Transverse colon (tissue), 4 donors: ENCODE data around the gene BAIAP2.

ENCODE experiments used
- EP300 ChIP-seq: sonication (generic); formaldehyde crosslinking; IDR thresholded peaks from one replicate; pipeline ENCODE4 v1.6.1; 2017; ENCODE audit warnings: antibody characterized with exemption, low read depth
- POLR2AphosphoS5 ChIP-seq, 3 donors: sonication (generic); formaldehyde crosslinking; IDR thresholded peaks; one replicate each; pipeline ENCODE4 v1.6.1; 2016; ENCODE audit warnings: antibody characterized with exemption in 3 of 3
- TF ChIP-seq, protein P1 (sequence below), 5 experiments: fragments of 200-600 bp in 3 of 5; fragments of 450-650 bp in 2 of 5; sonication (generic) in 3 of 5; IDR thresholded peaks; 1 replicate in 2 of 5; 2 replicates in 3 of 5; pipeline ENCODE4 v1.5.1; 2016 to 2017; ENCODE audit warnings: antibody characterized with exemption in 5 of 5, inconsistent platforms in 3 of 5, mild to moderate bottlenecking in 2 of 5, moderate library complexity in 1 of 5

DNA sequence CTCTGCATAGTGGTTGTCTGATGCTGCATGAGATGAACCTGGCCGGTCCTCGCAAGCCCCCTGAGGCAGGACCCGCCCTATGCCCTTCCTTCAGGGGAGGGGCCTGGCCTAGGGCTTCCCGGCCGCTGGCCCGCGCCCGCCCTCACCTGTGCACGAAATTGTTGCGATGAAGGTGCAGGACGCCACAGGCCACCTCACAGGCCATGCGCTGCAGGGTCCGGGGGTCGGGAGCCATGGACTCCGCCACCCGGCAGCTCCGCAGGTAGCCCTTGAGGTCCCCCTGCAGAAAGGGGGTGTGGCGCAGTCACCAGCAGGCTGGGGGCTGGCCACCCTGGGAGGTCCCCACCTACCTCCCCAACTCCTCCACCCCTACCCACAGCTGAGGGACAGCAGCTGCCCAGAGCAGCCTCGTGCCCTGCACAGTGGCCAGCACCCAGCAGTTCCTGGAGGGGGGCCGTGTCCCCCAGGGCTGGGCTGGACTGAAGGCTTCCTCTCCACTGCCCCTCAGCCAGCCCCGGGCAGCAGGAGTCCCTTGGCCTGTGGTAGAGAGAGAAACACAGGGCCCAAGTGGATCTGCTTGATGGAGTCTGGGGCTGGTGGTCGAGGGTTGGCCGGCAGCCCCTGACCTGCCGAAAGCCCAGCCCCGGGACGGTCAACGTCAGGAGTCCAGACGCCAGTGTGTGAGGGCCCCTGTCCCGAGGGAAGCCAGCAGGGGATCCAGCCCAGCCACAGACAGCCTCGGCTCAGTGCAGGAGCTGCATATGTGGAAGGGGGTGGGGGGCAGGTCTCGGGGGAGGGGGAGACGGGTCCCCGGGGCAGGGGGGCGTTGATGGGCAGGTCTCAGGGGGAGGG lies 91.6 kb downstream of the BAIAP2 start:
- TF ChIP-seq, protein P1, sequence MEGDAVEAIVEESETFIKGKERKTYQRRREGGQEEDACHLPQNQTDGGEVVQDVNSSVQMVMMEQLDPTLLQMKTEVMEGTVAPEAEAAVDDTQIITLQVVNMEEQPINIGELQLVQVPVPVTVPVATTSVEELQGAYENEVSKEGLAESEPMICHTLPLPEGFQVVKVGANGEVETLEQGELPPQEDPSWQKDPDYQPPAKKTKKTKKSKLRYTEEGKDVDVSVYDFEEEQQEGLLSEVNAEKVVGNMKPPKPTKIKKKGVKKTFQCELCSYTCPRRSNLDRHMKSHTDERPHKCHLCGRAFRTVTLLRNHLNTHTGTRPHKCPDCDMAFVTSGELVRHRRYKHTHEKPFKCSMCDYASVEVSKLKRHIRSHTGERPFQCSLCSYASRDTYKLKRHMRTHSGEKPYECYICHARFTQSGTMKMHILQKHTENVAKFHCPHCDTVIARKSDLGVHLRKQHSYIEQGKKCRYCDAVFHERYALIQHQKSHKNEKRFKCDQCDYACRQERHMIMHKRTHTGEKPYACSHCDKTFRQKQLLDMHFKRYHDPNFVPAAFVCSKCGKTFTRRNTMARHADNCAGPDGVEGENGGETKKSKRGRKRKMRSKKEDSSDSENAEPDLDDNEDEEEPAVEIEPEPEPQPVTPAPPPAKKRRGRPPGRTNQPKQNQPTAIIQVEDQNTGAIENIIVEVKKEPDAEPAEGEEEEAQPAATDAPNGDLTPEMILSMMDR (IDR thresholded peaks at IDR 0.05), result no peak
- TF ChIP-seq EP300, result no peak
- no peak for TF ChIP-seq POLR2AphosphoS5 (IDR thresholded peaks at IDR 0.05)
